GM12878 (cell line): ENCODE measurements around the gene ZNF227.

Experiments
- BCL11A ChIP-seq: IDR thresholded peaks from 2 replicates; pipeline ENCODE4 v1.6.1; 2011; ENCODE audit warnings: low read depth, low read length
- CTCF ChIP-seq, 3 experiments: IDR thresholded peaks in 2 of 3; conservative IDR thresholded peaks in 1 of 3; 2 replicates each; pipeline ENCODE4 v1.5.1; 2011; ENCODE audit warnings: low read depth in 3 of 3, low read length in 3 of 3, mild to moderate bottlenecking in 3 of 3, control low read depth in 2 of 3, moderate library complexity in 2 of 3, inconsistent platforms in 1 of 3, mixed read lengths in 1 of 3; ENCODE audit not compliant: control insufficient read depth in 2 of 3, insufficient read depth in 1 of 3; ENCODE audit errors: extremely low read depth in 1 of 3
- EZH2 ChIP-seq: IDR thresholded peaks from 2 replicates; pipeline ENCODE4 v1.6.1; 2012; ENCODE audit warnings: low read depth, mild to moderate bottlenecking, control low read depth, inconsistent platforms, low read length, borderline replicate concordance; ENCODE audit not compliant: control insufficient read depth
- FOXM1 ChIP-seq: IDR thresholded peaks from 2 replicates; pipeline ENCODE4 v1.6.1; 2012; ENCODE audit warnings: low read depth, mild to moderate bottlenecking, inconsistent platforms, low read length, moderate library complexity
- MAX ChIP-seq: IDR thresholded peaks from 2 replicates; pipeline ENCODE4 v1.6.1; 2012; ENCODE audit warnings: low read depth, low read length, improper control_type of control experiment
- PKNOX1 ChIP-seq: fragments of 450-650 bp; IDR thresholded peaks from 2 replicates; pipeline ENCODE4 v1.6.1; 2016; ENCODE audit warnings: mild to moderate bottlenecking
- POLR2A ChIP-seq: IDR thresholded peaks from 2 replicates; pipeline ENCODE4 v1.6.1; 2011; ENCODE audit warnings: low read depth, mild to moderate bottlenecking, low read length
- POLR2AphosphoS2 ChIP-seq: IDR thresholded peaks from 2 replicates; pipeline ENCODE4 v1.6.1; 2011; ENCODE audit warnings: low read depth, mild to moderate bottlenecking, low read length, improper control_type of control experiment, moderate library complexity
- POLR2AphosphoS5 ChIP-seq: IDR thresholded peaks from 2 replicates; pipeline ENCODE4 v1.6.1; 2011; ENCODE audit warnings: mild to moderate bottlenecking, low read length, inconsistent platforms
- SMAD1 ChIP-seq: fragments of 450-650 bp; IDR thresholded peaks from 2 replicates; pipeline ENCODE4 v1.6.1; 2018; ENCODE audit warnings: mild to moderate bottlenecking, low read depth; ENCODE audit not compliant: partially characterized antibody
- SMC3 ChIP-seq: IDR thresholded peaks from 2 replicates; pipeline ENCODE4 v1.6.1; 2011; ENCODE audit warnings: low read length, improper control_type of control experiment, borderline replicate concordance
- ZBTB40 ChIP-seq: fragments of 450-650 bp; IDR thresholded peaks from 2 replicates; pipeline ENCODE4 v1.6.1; 2016; ENCODE audit warnings: mild to moderate bottlenecking, moderate library complexity, borderline replicate concordance

- TF ChIP-seq ZBTB40 (no peak), SMAD1 (no peak), POLR2A (no peak), MAX (no peak), CTCF (IDR thresholded peaks at IDR 0.05 in 2 of 3, conservative IDR thresholded peaks at IDR 0.05 in 1 of 3; ENCODE audit: control insufficient read depth in 2 of 3, extremely low read depth in 1 of 3, insufficient read depth in 1 of 3, low read depth in 3 of 3, low read length in 3 of 3) (no peak), BCL11A (no peak), EZH2 (no peak), SMC3 (no peak), FOXM1 (no peak), POLR2AphosphoS5 (no peak), PKNOX1 (no peak), POLR2AphosphoS2 (no peak)
Measured at GRCh38 chr19:44232867-44233266, 20.5 kb downstream of the ZNF227 start.
